ENCODE results near the gene ZC3H4.

Gene ZC3H4

GRCh38 chr19:47093254-47093653, 20.3 kb downstream of the ZC3H4 start:
- no peak overlapping the region for H3K4me3 ChIP-seq (ENCODE audit: low read length, poor library complexity, severe bottlenecking)
- H3K4me1 ChIP-seq (ENCODE audit: insufficient read depth, low read length, poor library complexity, severe bottlenecking), result peaks cover 29% of the 10 kb centered on the region
- H3K9ac ChIP-seq (ENCODE audit: low read depth, low read length, poor library complexity, severe bottlenecking), result no peak overlapping the region
- no peaks in the 10 kb centered on the region for H3K9me2 ChIP-seq (replicated peaks; ENCODE audit: low read depth, low read length)
- H3K9me3 ChIP-seq (ENCODE audit: insufficient read depth, low read depth, low read length), result no peaks in the 10 kb centered on the region
- peaks cover 7% of the 10 kb centered on the region for H4K20me1 ChIP-seq (ENCODE audit: insufficient read depth, low read length, poor library complexity, severe bottlenecking)
- H3K27me3 ChIP-seq (ENCODE audit: insufficient read depth, low read length, poor library complexity, severe bottlenecking), result no peaks in the 10 kb centered on the region
- H3F3A ChIP-seq (ENCODE audit: low read depth), result peaks cover 5% of the 10 kb centered on the region; the same call in 1 of the 2 replicates
- no peak for TF ChIP-seq EZH2phosphoT487 (IDR thresholded peaks at IDR 0.05; ENCODE audit: borderline replicate concordance)
- TF ChIP-seq, protein P1, sequence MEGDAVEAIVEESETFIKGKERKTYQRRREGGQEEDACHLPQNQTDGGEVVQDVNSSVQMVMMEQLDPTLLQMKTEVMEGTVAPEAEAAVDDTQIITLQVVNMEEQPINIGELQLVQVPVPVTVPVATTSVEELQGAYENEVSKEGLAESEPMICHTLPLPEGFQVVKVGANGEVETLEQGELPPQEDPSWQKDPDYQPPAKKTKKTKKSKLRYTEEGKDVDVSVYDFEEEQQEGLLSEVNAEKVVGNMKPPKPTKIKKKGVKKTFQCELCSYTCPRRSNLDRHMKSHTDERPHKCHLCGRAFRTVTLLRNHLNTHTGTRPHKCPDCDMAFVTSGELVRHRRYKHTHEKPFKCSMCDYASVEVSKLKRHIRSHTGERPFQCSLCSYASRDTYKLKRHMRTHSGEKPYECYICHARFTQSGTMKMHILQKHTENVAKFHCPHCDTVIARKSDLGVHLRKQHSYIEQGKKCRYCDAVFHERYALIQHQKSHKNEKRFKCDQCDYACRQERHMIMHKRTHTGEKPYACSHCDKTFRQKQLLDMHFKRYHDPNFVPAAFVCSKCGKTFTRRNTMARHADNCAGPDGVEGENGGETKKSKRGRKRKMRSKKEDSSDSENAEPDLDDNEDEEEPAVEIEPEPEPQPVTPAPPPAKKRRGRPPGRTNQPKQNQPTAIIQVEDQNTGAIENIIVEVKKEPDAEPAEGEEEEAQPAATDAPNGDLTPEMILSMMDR (conservative IDR thresholded peaks at IDR 0.05; ENCODE audit: low read length), result no peak
- no peak overlapping the region for H2AFZ ChIP-seq (ENCODE audit: low read length)
- H3K4me2 ChIP-seq (ENCODE audit: low read depth, low read length, poor library complexity, severe bottlenecking), result no peak overlapping the region
- peaks cover 51% of the 10 kb centered on the region for H3K36me3 ChIP-seq (ENCODE audit: insufficient read depth, low read length)
- peaks cover 36% of the 10 kb centered on the region for H3K79me2 ChIP-seq (ENCODE audit: insufficient read depth, low read length)

GRCh38 chr19:47089767-47090350, 23.7 kb downstream of the ZC3H4 start:
- peaks cover 77% of the 10 kb centered on the region for H3K36me3 ChIP-seq (ENCODE audit: insufficient read depth, low read length)

GRCh38 chr19:47086280-47086679, 27.3 kb downstream of the ZC3H4 start:
- H3K36me3 ChIP-seq (ENCODE audit: insufficient read depth, low read length), result peaks cover 88% of the 10 kb centered on the region; the same call in 1 of the 2 replicates
- no peak overlapping the region for H3K4me3 ChIP-seq (ENCODE audit: low read length, poor library complexity, severe bottlenecking)
- no peak for TF ChIP-seq EZH2phosphoT487 (IDR thresholded peaks at IDR 0.05; ENCODE audit: borderline replicate concordance)
- TF ChIP-seq, protein P1 (conservative IDR thresholded peaks at IDR 0.05; ENCODE audit: low read length), result no peak
- no peaks in the 10 kb centered on the region for H3K9me2 ChIP-seq (replicated peaks; ENCODE audit: low read depth, low read length)
- no peaks in the 10 kb centered on the region for H3K79me2 ChIP-seq (ENCODE audit: insufficient read depth, low read length)
- no peaks in the 10 kb centered on the region for H4K20me1 ChIP-seq (ENCODE audit: insufficient read depth, low read length, poor library complexity, severe bottlenecking)
- H3K9me3 ChIP-seq (ENCODE audit: insufficient read depth, low read depth, low read length), result no peaks in the 10 kb centered on the region
- H3K4me2 ChIP-seq (ENCODE audit: low read depth, low read length, poor library complexity, severe bottlenecking), result no peak overlapping the region
- H3K4me1 ChIP-seq (ENCODE audit: insufficient read depth, low read length, poor library complexity, severe bottlenecking), result no peaks in the 10 kb centered on the region
- no peaks in the 10 kb centered on the region for H3F3A ChIP-seq (ENCODE audit: low read depth)
- H2AFZ ChIP-seq (ENCODE audit: low read length), result no peak overlapping the region
- H3K27me3 ChIP-seq (ENCODE audit: insufficient read depth, low read length, poor library complexity, severe bottlenecking), result no peaks in the 10 kb centered on the region
- no peak overlapping the region for H3K9ac ChIP-seq (ENCODE audit: low read depth, low read length, poor library complexity, severe bottlenecking)

More at GRCh38 chr19:47089767-47090350, 23.7 kb downstream of the ZC3H4 start:
- Histone ChIP-seq H3F3A (ENCODE audit: low read depth) (peaks cover 5% of the 10 kb centered on the region; the same call in 1 of the 2 replicates), H3K9ac (ENCODE audit: low read depth, low read length, poor library complexity, severe bottlenecking) (no peak overlapping the region), H3K9me2 (replicated peaks; ENCODE audit: low read depth, low read length) (no peaks in the 10 kb centered on the region), H3K4me1 (ENCODE audit: insufficient read depth, low read length, poor library complexity, severe bottlenecking) (peaks cover 16% of the 10 kb centered on the region), H3K79me2 (ENCODE audit: insufficient read depth, low read length) (peaks cover 5% of the 10 kb centered on the region; the same call in 1 of the 2 replicates), H3K4me3 (ENCODE audit: low read length, poor library complexity, severe bottlenecking) (no peak overlapping the region), H3K9me3 (ENCODE audit: insufficient read depth, low read depth, low read length) (no peaks in the 10 kb centered on the region), H3K4me2 (ENCODE audit: low read depth, low read length, poor library complexity, severe bottlenecking) (no peak overlapping the region), H3K27me3 (ENCODE audit: insufficient read depth, low read length, poor library complexity, severe bottlenecking) (no peaks in the 10 kb centered on the region), H4K20me1 (ENCODE audit: insufficient read depth, low read length, poor library complexity, severe bottlenecking) (no peaks in the 10 kb centered on the region), H2AFZ (ENCODE audit: low read length) (no peak overlapping the region)
- TF ChIP-seq EZH2phosphoT487 (IDR thresholded peaks at IDR 0.05; ENCODE audit: borderline replicate concordance), result no peak
- TF ChIP-seq, protein P1 (conservative IDR thresholded peaks at IDR 0.05; ENCODE audit: low read length), result no peak

All from Loucy (cell line).